Stimulated activated CD4-positive, alpha-beta T cell treated with anti-CD3 and anti-CD28 coated beads, Interleukin-2, amount 100 ng/mL, for 4 hours (primary cell): Measurements from ENCODE around the gene ABCF2.

Experiments
- DNase-seq: peaks from one replicate; pipeline ENCODE4 v3.0.0-alpha.2; 2020; ENCODE audit warnings: low read depth

The ABCF2 gene

DNA sequence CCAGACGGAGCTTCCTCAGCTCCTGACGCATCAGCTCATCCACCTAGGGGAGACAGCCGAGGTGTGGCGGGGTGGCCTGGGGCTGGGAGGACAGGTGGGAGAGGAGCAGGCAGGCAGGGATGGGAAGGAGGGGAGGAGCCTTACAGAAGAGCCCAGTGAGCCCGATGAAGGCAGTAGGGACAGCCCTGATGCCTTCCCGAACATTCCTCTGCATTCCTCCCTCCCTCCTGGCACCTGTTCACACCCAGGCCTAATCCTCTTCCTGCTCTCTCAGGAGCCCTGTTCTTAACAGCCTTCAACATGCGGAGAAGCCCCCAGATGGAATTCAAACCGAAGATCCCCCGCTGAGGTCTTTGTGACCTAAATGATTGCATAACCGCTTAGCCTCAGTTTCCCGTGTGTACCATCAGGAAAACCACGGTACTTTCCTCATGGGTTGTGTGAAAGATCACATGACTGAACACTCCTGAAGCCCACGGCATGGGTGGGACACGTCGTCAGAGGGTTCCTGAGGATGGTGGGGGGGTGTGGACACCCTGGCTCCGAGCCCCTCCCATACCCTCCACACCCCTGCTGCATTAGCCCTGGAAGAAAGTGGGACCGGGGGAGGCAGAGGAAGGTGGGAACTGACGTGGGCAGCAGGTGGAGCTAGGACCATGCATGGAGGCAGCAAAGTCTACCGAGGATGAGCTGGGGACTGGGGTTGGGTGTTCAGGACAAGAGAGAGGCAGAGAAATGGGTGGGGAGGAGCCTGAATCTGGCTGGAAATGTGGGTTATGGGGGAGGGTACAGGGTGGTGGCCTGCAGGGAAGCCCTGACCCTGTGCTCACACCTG is 31.2 kb downstream of the ABCF2 start:
- no peak for DNase-seq

DNA sequence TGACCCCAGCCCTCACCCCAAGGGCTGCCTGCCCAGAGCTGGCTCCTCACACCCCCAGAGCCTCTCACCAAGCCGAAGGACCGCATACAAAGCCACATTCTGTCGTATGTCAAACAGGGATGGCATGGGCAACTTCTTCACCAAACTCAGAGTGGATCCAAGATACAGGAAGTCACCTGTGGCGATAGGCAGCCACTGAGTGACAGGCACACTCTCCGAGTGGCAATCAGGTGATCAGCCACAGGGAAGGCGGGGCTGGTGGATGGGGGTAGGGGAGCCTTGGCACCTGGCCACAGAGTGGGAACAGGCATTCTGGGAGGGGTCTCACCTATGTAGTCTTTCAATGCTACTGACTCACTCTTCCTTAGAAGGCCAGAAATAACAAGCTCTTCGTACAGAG is 32.8 kb downstream of the ABCF2 start:
- DNase-seq, result no peak

DNA sequence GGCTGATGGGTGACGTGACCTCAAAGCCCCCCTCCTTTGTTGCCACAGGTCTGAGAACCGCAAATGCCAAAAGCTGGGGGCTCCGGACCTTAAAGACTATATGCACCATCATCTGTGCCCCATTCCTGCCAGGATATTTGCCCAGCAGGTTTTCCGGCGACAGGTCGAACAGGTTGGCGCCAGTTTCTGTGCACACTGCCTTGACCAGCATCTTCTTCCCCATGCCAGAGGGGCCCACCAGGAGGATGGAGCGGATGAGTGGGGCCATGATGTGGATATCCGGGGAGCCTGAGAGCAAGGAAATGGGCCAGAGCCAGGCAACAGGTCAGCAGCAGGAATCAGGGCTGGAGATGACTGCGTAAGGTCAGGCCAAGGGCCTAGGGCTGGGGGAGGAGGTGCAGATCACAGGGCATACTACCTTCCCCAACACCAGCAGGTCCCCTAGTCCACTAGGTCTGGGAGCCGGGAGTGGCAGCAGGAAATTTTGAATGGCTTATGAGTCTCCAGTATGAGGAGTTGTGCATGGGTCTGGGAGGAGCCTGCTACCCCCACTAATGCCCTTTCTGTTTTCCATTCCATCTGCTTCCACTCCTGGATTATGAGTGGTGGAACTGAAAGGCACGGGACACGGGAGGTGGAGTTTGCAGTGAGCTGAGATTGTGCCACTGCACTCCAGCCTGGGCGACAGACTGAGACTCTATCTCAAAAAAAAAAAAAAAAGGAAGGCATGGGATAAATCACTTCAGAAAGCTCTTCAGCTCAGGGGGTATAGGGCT is 33.6 kb downstream of the ABCF2 start:
- no peak for DNase-seq

GRCh38 chr7:151192002-151192539 is 34.9 kb downstream of the ABCF2 start:
- DNase-seq, result no peak

DNA sequence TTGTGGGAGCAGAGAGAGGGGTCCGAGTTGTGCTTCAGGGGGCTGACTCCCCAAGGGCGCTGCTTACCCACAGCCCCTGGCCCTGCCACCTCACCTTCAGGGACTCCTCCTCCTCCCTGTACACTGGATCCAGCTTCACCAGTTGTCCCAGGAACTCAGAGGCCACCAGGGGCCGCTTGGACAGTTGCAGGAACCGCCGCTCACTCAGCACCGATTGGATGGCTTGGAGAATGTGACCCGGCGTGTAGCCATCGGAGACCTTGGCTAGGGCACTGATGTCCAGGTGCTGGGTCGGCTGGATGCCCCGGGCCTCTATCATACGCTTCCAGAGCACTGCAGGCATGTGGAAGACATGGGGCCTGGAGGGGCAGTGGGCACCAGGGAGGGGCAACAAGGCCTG is 35.5 kb downstream of the ABCF2 start:
- DNase-seq, result no peak

DNA sequence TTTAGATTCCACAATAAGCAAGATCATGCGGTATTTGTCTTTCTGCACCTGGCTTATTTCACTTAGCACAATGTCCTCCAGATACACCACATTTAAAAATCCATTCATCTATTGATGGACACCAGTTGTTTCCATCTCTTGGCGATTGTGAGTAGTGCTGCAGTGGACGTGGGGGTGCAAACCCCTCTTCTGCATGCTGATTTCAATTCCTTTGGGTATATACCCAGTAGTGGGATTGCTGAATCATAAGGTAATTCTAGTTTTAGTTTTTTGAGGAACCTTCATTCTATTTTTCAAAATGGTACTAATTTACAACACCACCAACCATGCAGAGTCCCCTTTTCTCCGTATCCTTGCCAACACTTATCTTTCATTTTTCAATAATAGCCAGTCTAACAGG is 38.0 kb downstream of the ABCF2 start:
- no peak for DNase-seq

- DNase-seq, result no peak
Measured at GRCh38 chr7:151188252-151188542, 38.8 kb downstream of the ABCF2 start.

GRCh38 chr7:151187409-151188251 is 39.4 kb downstream of the ABCF2 start:
- DNase-seq, result no peak

DNA sequence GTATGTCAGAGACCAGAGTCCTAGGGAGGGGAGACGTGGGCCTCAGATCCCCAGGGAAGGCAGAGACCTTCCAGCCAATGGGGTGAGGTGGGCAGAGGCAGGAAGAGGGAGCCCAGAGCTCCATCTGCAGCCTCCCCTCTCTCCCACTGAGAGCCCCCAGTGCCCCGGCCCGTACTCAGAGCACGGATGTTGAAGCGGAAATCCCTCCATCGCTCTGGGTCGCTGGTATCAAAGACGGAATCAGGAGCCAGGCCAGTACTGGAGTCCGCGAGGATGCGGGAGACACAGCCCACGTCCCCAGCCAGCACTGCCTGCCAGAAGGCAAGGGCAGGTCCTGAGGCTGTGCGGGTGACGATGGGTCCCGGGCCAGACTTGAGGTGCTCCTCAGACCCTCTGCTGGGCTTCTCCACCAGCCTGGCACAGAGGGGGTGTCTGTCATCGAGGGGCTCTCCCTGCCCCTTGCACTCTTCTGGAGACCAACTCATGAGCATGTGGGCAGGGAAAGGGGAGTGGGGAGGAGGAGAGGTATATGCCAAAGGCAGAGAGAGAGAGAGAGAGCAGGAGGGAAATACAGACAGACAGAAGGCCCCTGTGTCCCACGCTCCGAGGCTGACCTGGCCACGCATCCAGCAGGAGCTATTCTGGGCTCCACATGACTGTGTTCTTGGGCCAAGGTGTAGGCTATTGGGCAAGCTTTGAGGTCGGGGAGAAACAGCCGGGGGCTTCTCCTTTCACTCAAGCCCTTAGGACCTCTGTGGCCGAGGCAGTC is 40.2 kb downstream of the ABCF2 start, which contains the start of gene ASB10:
Gene ASB10 (minus strand): TSS at position 611 of the 769 bp plus-strand sequence. CDS start 120 bp downstream, at position 491.
- no peak for DNase-seq

GRCh38 chr7:151185762-151186639 is 41.0 kb downstream of the ABCF2 start:
- DNase-seq, result no peak

- no peak for DNase-seq
Measured at GRCh38 chr7:151181011-151181431, 46.0 kb downstream of the ABCF2 start.

DNA sequence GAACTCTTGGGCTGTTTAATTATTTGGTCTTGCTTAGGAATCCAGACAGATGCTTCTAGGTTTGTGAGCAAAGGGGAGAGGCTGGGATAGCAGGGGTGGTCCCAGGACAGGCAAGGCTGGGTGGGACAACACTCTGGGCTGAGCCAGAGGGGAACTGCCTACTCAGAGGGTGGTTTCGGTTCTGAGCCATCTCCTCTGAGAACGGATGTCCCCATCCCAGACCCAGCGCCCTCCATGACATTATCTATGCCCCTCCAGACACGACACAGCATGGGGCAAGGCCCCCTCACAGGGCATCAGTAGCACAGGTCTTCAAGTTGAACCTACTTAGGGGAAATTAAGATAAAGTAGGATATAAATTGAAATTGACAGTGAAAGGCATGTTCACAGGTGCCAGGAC is 47.1 kb downstream of the ABCF2 start:
- no peak for DNase-seq

GRCh38 chr7:151179287-151179860 is 47.6 kb downstream of the ABCF2 start:
- DNase-seq, result no peak

- DNase-seq, result no peak
Measured at GRCh38 chr7:151178831-151179230, 48.2 kb downstream of the ABCF2 start.

DNA sequence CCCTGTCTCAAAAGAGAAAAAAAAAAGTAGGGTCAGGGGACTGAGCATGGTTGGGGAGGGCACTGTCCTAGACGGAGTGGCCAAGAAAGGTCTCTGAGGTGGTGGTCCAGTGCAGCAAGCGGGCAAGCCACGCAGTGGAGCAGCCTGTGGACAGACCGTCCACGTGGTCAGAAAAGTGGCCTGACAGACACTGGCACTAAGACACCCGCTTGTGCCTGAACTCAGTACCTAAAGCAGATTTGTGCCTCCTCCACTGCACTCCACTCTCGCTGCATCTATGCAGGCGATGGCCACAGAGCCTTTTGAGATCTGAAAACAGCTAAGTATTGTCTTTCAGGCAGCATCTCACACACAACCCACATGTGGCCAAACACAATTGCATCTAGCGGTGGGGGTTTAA is 48.8 kb downstream of the ABCF2 start:
- no peak for DNase-seq

- no peak for DNase-seq
Measured at GRCh38 chr7:151177310-151177709, 49.7 kb downstream of the ABCF2 start.

DNA sequence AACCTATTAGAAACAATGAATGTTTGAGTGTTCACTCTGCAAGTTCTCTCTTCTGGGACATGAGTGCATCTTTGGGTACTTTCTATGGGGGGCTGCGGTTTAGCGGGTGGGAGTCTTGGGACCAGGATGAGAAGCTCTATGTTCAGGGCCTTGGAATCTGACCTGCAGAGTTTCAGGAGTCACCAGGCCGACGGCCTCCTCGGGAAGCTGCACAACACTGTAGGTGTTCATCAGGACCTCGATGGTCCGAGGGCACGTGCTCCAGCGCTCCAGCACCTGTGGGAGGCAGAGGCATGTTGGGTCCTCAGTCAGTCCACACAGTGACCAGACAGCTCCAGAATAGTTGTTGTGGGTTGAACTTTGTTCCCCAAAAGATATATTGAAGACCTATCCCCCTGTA is 50.6 kb downstream of the ABCF2 start:
- no peak for DNase-seq

DNA sequence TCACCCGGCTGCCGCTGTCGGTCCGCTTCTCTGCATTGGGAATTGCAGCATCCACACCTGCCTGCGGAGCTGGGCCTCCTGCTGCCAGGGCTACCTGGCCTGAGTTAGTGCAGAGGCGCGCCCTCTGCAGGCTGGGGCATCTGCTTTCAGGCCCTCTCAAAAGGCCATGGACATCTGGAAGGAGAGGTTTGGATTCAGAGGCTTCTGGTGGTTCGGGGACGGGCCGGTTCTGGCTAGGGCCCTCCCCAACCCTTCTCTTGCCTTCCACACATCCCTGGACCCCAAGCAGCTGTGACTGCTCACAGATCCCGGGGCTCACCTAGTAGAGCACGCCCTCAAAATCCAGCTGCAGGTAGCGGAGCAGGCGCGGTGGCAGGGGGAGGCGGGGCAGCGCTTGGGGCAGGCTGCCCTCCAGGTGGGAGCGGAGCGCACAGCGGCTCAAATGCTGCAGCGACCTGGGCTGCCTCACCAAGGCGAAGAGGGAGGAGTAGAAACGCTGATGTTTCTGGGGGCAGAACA is 51.2 kb downstream of the ABCF2 start:
- DNase-seq, result no peak

DNA sequence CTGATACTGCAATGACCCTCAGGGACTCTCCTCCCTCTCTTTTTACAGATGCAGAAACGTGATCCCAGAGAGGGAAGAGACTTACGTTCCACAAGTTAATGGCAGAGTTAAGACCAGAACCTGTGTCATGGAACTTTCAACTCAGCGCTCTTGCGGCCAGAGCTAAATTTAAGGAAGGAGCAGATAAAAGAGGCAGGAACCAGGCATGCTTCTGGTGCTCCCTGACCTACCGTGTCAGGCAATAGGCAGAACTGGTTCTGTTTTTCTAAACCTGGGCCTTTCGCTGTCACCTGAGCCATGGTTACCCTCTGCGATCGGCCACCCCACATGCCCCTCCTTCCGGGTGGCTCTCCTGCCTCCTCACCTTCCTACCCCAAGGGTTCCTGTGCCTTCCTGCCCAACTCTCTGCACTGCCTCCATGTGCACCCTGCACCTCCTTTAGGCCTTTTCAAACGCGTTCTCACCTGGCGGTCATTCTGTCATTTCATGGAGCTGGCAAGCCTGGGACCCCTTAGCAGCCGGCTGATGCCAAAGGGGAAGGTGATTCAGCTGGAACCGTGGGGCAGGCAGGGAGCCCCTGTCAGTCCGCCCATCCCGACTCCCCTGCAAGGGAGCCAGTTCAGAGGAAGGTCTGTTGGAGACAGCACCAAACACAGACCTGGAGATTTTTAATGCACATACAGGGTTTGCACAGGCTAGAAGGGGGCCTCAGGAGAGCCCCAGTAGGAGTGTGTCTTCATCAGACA is 51.8 kb downstream of the ABCF2 start:
- DNase-seq, result no peak
